ENCODE data around the gene RPS6KA5. TPM values are rescaled to one million over a fixed set of nuclear protein-coding genes. Genes with fewer than 3 reads are reported as not detected.

Gene RPS6KA5
- total RNA-seq, 2 experiments from 2014 or later, result 28.0 to 29.8 TPM

- H3K4me1 ChIP-seq (ENCODE audit: insufficient read depth, low read length), result peaks cover 12% of the 10 kb centered on the region
- CTCF ChIA-PET, result no interaction called here
- ATAC-seq (ENCODE audit: poor library complexity) (no peak), DNase-seq (no peak)
- H3K9me3 Mint-ChIP-seq, result no peaks in the 10 kb centered on the region
- no peaks in the 10 kb centered on the region for H3K9me3 ChIP-seq (ENCODE audit: control insufficient read depth in 1 of 2, insufficient read depth in 1 of 2, low read length in 2 of 2)
- H3K4me3 ChIP-seq (ENCODE audit: low read length), result no peak overlapping the region
- H3K27me3 Mint-ChIP-seq, result no peaks in the 10 kb centered on the region
- H3K36me3 Mint-ChIP-seq (ENCODE audit: low read depth), result no peaks in the 10 kb centered on the region
- intact Hi-C loops (cut with DNase I, micrococcal nuclease), result loop anchor here in 1 of 2 experiments (5.0 kb wide), 1 partner anchor 228 kb away; no protein-coding TSS in a partner anchor
- H3K27me3 ChIP-seq (ENCODE audit: control insufficient read depth in 1 of 2, insufficient read depth in 2 of 2, low read length in 2 of 2), result no peaks in the 10 kb centered on the region
- TF ChIP-seq CTCF (IDR thresholded peaks at IDR 0.05), result no peak
- no peak overlapping the region for H3K27ac ChIP-seq (ENCODE audit: low read depth in 1 of 2, low read length in 2 of 2)
- H3K36me3 ChIP-seq (ENCODE audit: insufficient read depth, low read length), result no peaks in the 10 kb centered on the region
- H3K4me3 Mint-ChIP-seq, result peak overlapping the region; percentile 6
- peaks cover 55% of the 10 kb centered on the region for H3K4me1 Mint-ChIP-seq (ENCODE audit: low read depth)
- POLR2A ChIA-PET, result no interaction called here
- no peak overlapping the region for H3K27ac Mint-ChIP-seq
These were observed 5.4 kb downstream of the RPS6KA5 start for GRCh38 chr14:91055016-91055415.

GRCh38 chr14:91048676-91049075 lies 11.8 kb downstream of the RPS6KA5 start:
- Histone ChIP-seq H3K36me3 (ENCODE audit: insufficient read depth, low read length) (no peaks in the 10 kb centered on the region), H3K27me3 (ENCODE audit: control insufficient read depth in 1 of 2, insufficient read depth in 2 of 2, low read length in 2 of 2) (no peaks in the 10 kb centered on the region), H3K27ac (ENCODE audit: low read depth in 1 of 2, low read length in 2 of 2) (no peak overlapping the region), H3K4me1 (ENCODE audit: insufficient read depth, low read length) (peaks cover 13% of the 10 kb centered on the region), H3K4me3 (ENCODE audit: low read length) (no peak overlapping the region), H3K9me3 (ENCODE audit: control insufficient read depth in 1 of 2, insufficient read depth in 1 of 2, low read length in 2 of 2) (no peaks in the 10 kb centered on the region)
- Mint-ChIP-seq H3K4me1 (ENCODE audit: low read depth) (peaks cover 51% of the 10 kb centered on the region), H3K27ac (no peak overlapping the region), H3K4me3 (no peak overlapping the region), H3K9me3 (no peaks in the 10 kb centered on the region), H3K36me3 (ENCODE audit: low read depth) (no peaks in the 10 kb centered on the region), H3K27me3 (no peaks in the 10 kb centered on the region)
- no peak for TF ChIP-seq CTCF (IDR thresholded peaks at IDR 0.05)
- intact Hi-C loops (cut with DNase I, micrococcal nuclease), result no loop called here
- ATAC-seq (ENCODE audit: poor library complexity), result no peak
- POLR2A ChIA-PET, result no interaction called here
- no peak for DNase-seq
- CTCF ChIA-PET, result interaction anchor here (1.0 kb wide), 1 partner anchor 146 kb away, joined by 3 read pairs; no protein-coding TSS in a partner anchor

GRCh38 chr14:91048265-91048664 lies 12.2 kb downstream of the RPS6KA5 start:
- Mint-ChIP-seq H3K9me3 (no peaks in the 10 kb centered on the region), H3K36me3 (ENCODE audit: low read depth) (no peaks in the 10 kb centered on the region), H3K4me3 (no peak overlapping the region), H3K27me3 (no peaks in the 10 kb centered on the region), H3K4me1 (ENCODE audit: low read depth) (peaks cover 53% of the 10 kb centered on the region), H3K27ac (no peak overlapping the region)
- Histone ChIP-seq H3K27ac (ENCODE audit: low read depth in 1 of 2, low read length in 2 of 2) (no peak overlapping the region), H3K27me3 (ENCODE audit: control insufficient read depth in 1 of 2, insufficient read depth in 2 of 2, low read length in 2 of 2) (no peaks in the 10 kb centered on the region), H3K4me1 (ENCODE audit: insufficient read depth, low read length) (peaks cover 13% of the 10 kb centered on the region), H3K36me3 (ENCODE audit: insufficient read depth, low read length) (no peaks in the 10 kb centered on the region), H3K9me3 (ENCODE audit: control insufficient read depth in 1 of 2, insufficient read depth in 1 of 2, low read length in 2 of 2) (no peaks in the 10 kb centered on the region), H3K4me3 (ENCODE audit: low read length) (no peak overlapping the region)
- CTCF ChIA-PET, result interaction anchor here (1.0 to 1.3 kb wide), 2 partner anchors 35 to 145 kb away, joined by 3 read pairs; no protein-coding TSS in a partner anchor
- TF ChIP-seq CTCF (IDR thresholded peaks at IDR 0.05), result no peak
- intact Hi-C loops (cut with DNase I, micrococcal nuclease), result no loop called here
- POLR2A ChIA-PET, result interaction anchor here (0.9 kb wide), 1 partner anchor 11 kb away, joined by 3 read pairs; no protein-coding TSS in a partner anchor
- ATAC-seq (ENCODE audit: poor library complexity) (no peak), DNase-seq (no peak)
